ENCODE data around the gene LY6G6C. TPM values are rescaled to one million over a fixed set of nuclear protein-coding genes. Genes with fewer than 3 reads are reported as not detected.

Gene LY6G6C
- total RNA-seq, 1 donor from 2014 or later, result 1.3 TPM

GRCh38 chr6:31723245-31723979, 1.9 kb upstream of the LY6G6C start, which contains the start of gene MPIG6B:
Gene MPIG6B (plus strand): TSS chr6:31723373. CDS start chr6:31723384, 11 bp downstream.
- H3K27me3 Mint-ChIP-seq (ENCODE audit: low read depth), result no peaks in the 10 kb centered on the region
- TF ChIP-seq, protein P1, sequence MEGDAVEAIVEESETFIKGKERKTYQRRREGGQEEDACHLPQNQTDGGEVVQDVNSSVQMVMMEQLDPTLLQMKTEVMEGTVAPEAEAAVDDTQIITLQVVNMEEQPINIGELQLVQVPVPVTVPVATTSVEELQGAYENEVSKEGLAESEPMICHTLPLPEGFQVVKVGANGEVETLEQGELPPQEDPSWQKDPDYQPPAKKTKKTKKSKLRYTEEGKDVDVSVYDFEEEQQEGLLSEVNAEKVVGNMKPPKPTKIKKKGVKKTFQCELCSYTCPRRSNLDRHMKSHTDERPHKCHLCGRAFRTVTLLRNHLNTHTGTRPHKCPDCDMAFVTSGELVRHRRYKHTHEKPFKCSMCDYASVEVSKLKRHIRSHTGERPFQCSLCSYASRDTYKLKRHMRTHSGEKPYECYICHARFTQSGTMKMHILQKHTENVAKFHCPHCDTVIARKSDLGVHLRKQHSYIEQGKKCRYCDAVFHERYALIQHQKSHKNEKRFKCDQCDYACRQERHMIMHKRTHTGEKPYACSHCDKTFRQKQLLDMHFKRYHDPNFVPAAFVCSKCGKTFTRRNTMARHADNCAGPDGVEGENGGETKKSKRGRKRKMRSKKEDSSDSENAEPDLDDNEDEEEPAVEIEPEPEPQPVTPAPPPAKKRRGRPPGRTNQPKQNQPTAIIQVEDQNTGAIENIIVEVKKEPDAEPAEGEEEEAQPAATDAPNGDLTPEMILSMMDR (IDR thresholded peaks at IDR 0.05; ENCODE audit: unreplicated experiment), result no peak
- no peak for DNase-seq (ENCODE audit: low spot score in 2 of 2, unreplicated experiment in 2 of 2)
- no peak within 1 kb of the TSS for H3K4me3 Mint-ChIP-seq
- peaks cover 18% of the 10 kb centered on the region for H3K4me1 Mint-ChIP-seq
- H3K36me3 Mint-ChIP-seq, result peaks cover 28% of the 10 kb centered on the region
- no peaks in the 10 kb centered on the region for H3K9me3 Mint-ChIP-seq
- peak within 1 kb of the TSS; percentile 47 for H3K27ac Mint-ChIP-seq

DNA sequence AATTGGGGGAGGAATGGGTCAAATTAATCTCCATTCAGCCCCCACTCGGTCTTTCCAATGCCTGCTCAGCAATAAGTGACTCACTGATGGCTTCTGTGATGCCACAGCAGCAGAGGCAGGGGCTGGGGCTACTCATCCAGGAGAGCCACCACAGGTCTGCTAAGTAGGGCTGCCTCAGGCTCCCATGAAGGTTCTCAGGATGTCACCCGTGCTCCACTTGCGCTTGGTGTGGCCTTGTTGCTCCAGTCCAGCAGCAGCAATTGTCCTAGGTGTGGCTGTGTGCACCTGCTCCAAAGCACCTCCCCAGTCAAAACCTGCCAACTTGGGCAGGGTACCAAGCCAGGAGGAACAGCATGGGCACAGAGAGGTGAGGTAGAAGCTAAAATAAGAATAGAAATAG, 627 bp upstream of the LY6G6C start:
- Mint-ChIP-seq H3K4me3 (no peak overlapping the region), H3K27me3 (ENCODE audit: low read depth) (no peaks in the 10 kb centered on the region), H3K9me3 (no peaks in the 10 kb centered on the region), H3K27ac (no peak overlapping the region), H3K36me3 (peaks cover 21% of the 10 kb centered on the region), H3K4me1 (peaks cover 26% of the 10 kb centered on the region)
- TF ChIP-seq, protein P1 (IDR thresholded peaks at IDR 0.05; ENCODE audit: unreplicated experiment), result no peak
- no peak for DNase-seq (ENCODE audit: low spot score in 2 of 2, unreplicated experiment in 2 of 2)

DNA sequence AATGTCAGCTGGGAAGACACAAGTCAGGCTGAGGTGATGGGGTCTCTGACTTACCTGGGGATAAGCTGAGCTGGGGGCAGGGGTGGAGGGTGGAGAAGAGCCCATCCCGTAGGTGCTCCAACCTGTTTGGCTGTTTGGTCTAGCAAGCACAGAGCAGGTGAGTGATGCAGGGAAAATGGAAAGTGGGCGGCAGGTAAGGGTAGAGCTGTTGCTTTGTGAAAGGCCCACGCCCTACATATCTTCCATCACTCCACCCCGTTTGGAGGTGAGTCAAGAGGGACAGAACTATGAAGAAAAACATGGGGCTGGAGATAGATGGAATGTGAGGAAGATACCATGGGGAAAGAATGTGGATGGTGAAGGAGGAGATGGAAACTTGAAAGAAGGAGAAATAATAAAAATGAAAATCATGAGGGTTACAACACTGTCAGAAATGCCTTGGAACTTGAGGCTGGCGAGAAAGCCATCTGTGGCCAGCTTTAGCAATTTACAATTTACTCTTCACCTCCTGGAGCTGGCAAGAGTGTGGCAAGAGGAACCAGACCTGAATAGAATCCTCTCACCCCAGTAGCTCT, 1.3 kb downstream of the LY6G6C start:
- Mint-ChIP-seq H3K9me3 (no peaks in the 10 kb centered on the region), H3K27me3 (ENCODE audit: low read depth) (no peaks in the 10 kb centered on the region), H3K27ac (peak overlapping the region; percentile 44), H3K4me1 (peaks cover 26% of the 10 kb centered on the region), H3K4me3 (no peak overlapping the region), H3K36me3 (peaks cover 5% of the 10 kb centered on the region)
- no peak for DNase-seq (ENCODE audit: low spot score in 2 of 2, unreplicated experiment in 2 of 2)
- TF ChIP-seq, protein P1 (IDR thresholded peaks at IDR 0.05; ENCODE audit: unreplicated experiment), result no peak

- TF ChIP-seq, protein P1 (IDR thresholded peaks at IDR 0.05; ENCODE audit: unreplicated experiment), result no peak
- Mint-ChIP-seq H3K9me3 (no peaks in the 10 kb centered on the region), H3K4me1 (peaks cover 35% of the 10 kb centered on the region), H3K36me3 (peaks cover 1% of the 10 kb centered on the region), H3K27ac (peak overlapping the region; percentile 81), H3K4me3 (no peak overlapping the region), H3K27me3 (ENCODE audit: low read depth) (no peaks in the 10 kb centered on the region)
- no peak for DNase-seq (ENCODE audit: low spot score in 2 of 2, unreplicated experiment in 2 of 2)
Measured at GRCh38 chr6:31719001-31719400, 2.5 kb downstream of the LY6G6C start.

GRCh38 chr6:31718265-31718664, 3.3 kb downstream of the LY6G6C start:
- H3K27ac Mint-ChIP-seq, result peak overlapping the region; percentile 81
- no peak overlapping the region for H3K4me3 Mint-ChIP-seq
- TF ChIP-seq, protein P1 (IDR thresholded peaks at IDR 0.05; ENCODE audit: unreplicated experiment), result no peak
- peaks cover 1% of the 10 kb centered on the region for H3K36me3 Mint-ChIP-seq
- no peaks in the 10 kb centered on the region for H3K27me3 Mint-ChIP-seq (ENCODE audit: low read depth)
- H3K4me1 Mint-ChIP-seq, result peaks cover 42% of the 10 kb centered on the region
- no peaks in the 10 kb centered on the region for H3K9me3 Mint-ChIP-seq
- DNase-seq (ENCODE audit: low spot score in 2 of 2, unreplicated experiment in 2 of 2), result no peak
